ENCODE measurements around the gene CFAP46. TPM values are rescaled to one million over a fixed set of nuclear protein-coding genes. Genes with fewer than 3 reads are reported as not detected.

Gene CFAP46
- total RNA-seq, 1 donor from 2014 or later = 10.9 TPM

- TF ChIP-seq, protein P1, sequence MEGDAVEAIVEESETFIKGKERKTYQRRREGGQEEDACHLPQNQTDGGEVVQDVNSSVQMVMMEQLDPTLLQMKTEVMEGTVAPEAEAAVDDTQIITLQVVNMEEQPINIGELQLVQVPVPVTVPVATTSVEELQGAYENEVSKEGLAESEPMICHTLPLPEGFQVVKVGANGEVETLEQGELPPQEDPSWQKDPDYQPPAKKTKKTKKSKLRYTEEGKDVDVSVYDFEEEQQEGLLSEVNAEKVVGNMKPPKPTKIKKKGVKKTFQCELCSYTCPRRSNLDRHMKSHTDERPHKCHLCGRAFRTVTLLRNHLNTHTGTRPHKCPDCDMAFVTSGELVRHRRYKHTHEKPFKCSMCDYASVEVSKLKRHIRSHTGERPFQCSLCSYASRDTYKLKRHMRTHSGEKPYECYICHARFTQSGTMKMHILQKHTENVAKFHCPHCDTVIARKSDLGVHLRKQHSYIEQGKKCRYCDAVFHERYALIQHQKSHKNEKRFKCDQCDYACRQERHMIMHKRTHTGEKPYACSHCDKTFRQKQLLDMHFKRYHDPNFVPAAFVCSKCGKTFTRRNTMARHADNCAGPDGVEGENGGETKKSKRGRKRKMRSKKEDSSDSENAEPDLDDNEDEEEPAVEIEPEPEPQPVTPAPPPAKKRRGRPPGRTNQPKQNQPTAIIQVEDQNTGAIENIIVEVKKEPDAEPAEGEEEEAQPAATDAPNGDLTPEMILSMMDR (conservative IDR thresholded peaks at IDR 0.05) = no peak
- peaks cover 43% of the 10 kb centered on the region for H3K27me3 Mint-ChIP-seq
- DNase-seq (ENCODE audit: extremely low spot score, unreplicated experiment) = no peak
- H3K4me3 Mint-ChIP-seq = no peak overlapping the region
- no peak overlapping the region for H3K27ac Mint-ChIP-seq
- no peaks in the 10 kb centered on the region for H3K9me3 Mint-ChIP-seq
- H3K36me3 Mint-ChIP-seq = no peaks in the 10 kb centered on the region
- no peaks in the 10 kb centered on the region for H3K4me1 Mint-ChIP-seq (ENCODE audit: unreplicated experiment)
Observed at GRCh38 chr10:132977807-132978206, 35.4 kb upstream of the CFAP46 start.

DNA sequence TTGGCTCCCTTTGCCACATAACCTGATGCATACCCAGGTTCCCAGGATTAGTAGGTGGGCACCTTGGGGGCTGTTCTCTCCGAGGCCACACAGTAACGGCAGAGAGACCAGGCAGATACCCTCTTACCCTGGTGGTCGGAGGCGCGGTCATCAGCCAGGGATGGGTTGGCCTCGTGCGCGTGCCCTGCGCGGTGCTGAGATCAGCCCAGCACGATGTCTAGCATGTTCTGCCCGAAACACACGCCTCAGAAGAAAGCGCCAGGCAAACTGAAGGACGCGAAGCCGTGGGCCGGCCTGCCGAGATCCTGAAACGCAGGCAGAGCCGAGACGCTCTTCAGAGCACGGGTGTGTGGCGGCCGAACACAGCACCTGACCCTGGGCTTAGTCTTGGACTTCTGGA lies 34.7 kb upstream of the CFAP46 start:
- no peaks in the 10 kb centered on the region for H3K4me1 Mint-ChIP-seq (ENCODE audit: unreplicated experiment)
- TF ChIP-seq, protein P1 (conservative IDR thresholded peaks at IDR 0.05) = no peak
- no peak overlapping the region for H3K27ac Mint-ChIP-seq
- no peak for DNase-seq (ENCODE audit: extremely low spot score, unreplicated experiment)
- H3K27me3 Mint-ChIP-seq = peaks cover 43% of the 10 kb centered on the region
- no peak overlapping the region for H3K4me3 Mint-ChIP-seq
- no peaks in the 10 kb centered on the region for H3K36me3 Mint-ChIP-seq
- no peaks in the 10 kb centered on the region for H3K9me3 Mint-ChIP-seq

- Mint-ChIP-seq H3K27me3 (peaks cover 43% of the 10 kb centered on the region), H3K4me3 (no peak overlapping the region), H3K27ac (no peak overlapping the region), H3K4me1 (ENCODE audit: unreplicated experiment) (peaks cover 5% of the 10 kb centered on the region), H3K9me3 (no peaks in the 10 kb centered on the region), H3K36me3 (no peaks in the 10 kb centered on the region)
- TF ChIP-seq, protein P1 (conservative IDR thresholded peaks at IDR 0.05) = no peak
- DNase-seq (ENCODE audit: extremely low spot score, unreplicated experiment) = no peak
Observed at GRCh38 chr10:132975831-132976682, 33.7 kb upstream of the CFAP46 start.

GRCh38 chr10:132974886-132975830 lies 32.8 kb upstream of the CFAP46 start:
- H3K4me1 Mint-ChIP-seq (ENCODE audit: unreplicated experiment) = peaks cover 5% of the 10 kb centered on the region
- H3K27ac Mint-ChIP-seq = no peak overlapping the region
- H3K4me3 Mint-ChIP-seq = no peak overlapping the region
- no peaks in the 10 kb centered on the region for H3K36me3 Mint-ChIP-seq
- no peaks in the 10 kb centered on the region for H3K9me3 Mint-ChIP-seq
- TF ChIP-seq, protein P1 (conservative IDR thresholded peaks at IDR 0.05) = no peak
- peaks cover 43% of the 10 kb centered on the region for H3K27me3 Mint-ChIP-seq
- no peak for DNase-seq (ENCODE audit: extremely low spot score, unreplicated experiment)

GRCh38 chr10:132974249-132974796 lies 32.0 kb upstream of the CFAP46 start:
- Mint-ChIP-seq H3K4me1 (ENCODE audit: unreplicated experiment) (peaks cover 5% of the 10 kb centered on the region), H3K9me3 (no peaks in the 10 kb centered on the region), H3K27ac (no peak overlapping the region), H3K4me3 (no peak overlapping the region), H3K27me3 (peaks cover 39% of the 10 kb centered on the region), H3K36me3 (no peaks in the 10 kb centered on the region)
- TF ChIP-seq, protein P1 (conservative IDR thresholded peaks at IDR 0.05) = no peak
- DNase-seq (ENCODE audit: extremely low spot score, unreplicated experiment) = no peak

Data from type B pancreatic cell (in vitro differentiated cells).